HG03575 (cell line): ENCODE data around the gene MCAM.

Experiments
- ATAC-seq: cut with Tn5 transposase; IDR thresholded peaks from one replicate; pipeline ENCODE4 v1.9.1; 2021; ENCODE audit not compliant: unreplicated experiment, insufficient number of reproducible peaks, low FRiP score; ENCODE audit errors: extremely low read depth

Gene MCAM

GRCh38 chr11:119316729-119317591 lies at the start of gene MCAM:
MCAM (minus strand) TSS chr11:119317130; CDS start chr11:119317101, 29 bp downstream.
- ATAC-seq = no peak

GRCh38 chr11:119365071-119365591 lies 48.2 kb upstream of the MCAM start:
- ATAC-seq = no peak

GRCh38 chr11:119363851-119364590 lies 47.1 kb upstream of the MCAM start:
- ATAC-seq = no peak

GRCh38 chr11:119363081-119363850 lies 46.3 kb upstream of the MCAM start:
- ATAC-seq = no peak

- no peak for ATAC-seq
These were observed 45.8 kb upstream of the MCAM start for GRCh38 chr11:119362741-119363080.

- no peak for ATAC-seq
These were observed 45.2 kb upstream of the MCAM start for GRCh38 chr11:119361941-119362725.

GRCh38 chr11:119361056-119361787 lies 44.3 kb upstream of the MCAM start:
- no peak for ATAC-seq

- ATAC-seq = no peak
These were observed 42.7 kb upstream of the MCAM start for GRCh38 chr11:119359365-119360214.

GRCh38 chr11:119357074-119357473 lies 40.1 kb upstream of the MCAM start:
- no peak for ATAC-seq

GRCh38 chr11:119356349-119357031 lies 39.6 kb upstream of the MCAM start:
- ATAC-seq = no peak

GRCh38 chr11:119355091-119355843 lies 38.3 kb upstream of the MCAM start:
- no peak for ATAC-seq

GRCh38 chr11:119352857-119353260 lies 35.9 kb upstream of the MCAM start:
- no peak for ATAC-seq

GRCh38 chr11:119351232-119351631 lies 34.3 kb upstream of the MCAM start:
- ATAC-seq = no peak

GRCh38 chr11:119350302-119350701 lies 33.4 kb upstream of the MCAM start:
- ATAC-seq = no peak

GRCh38 chr11:119347940-119348605 lies 31.1 kb upstream of the MCAM start:
- ATAC-seq = no peak
